ENCODE measurements around the gene NCKAP5.

NCKAP5 gene

GRCh38 chr2:133040170-133040569 is 528.1 kb downstream of the NCKAP5 start:
- no peak for TF ChIP-seq REST (IDR thresholded peaks at IDR 0.05; ENCODE audit: insufficient replicate concordance, low read depth)
- TF ChIP-seq CTCF (IDR thresholded peaks at IDR 0.05; ENCODE audit: insufficient read depth, low read length), result no peak
- TF ChIP-seq GABPA (IDR thresholded peaks at IDR 0.05; ENCODE audit: low read depth), result no peak
- TF ChIP-seq POLR2AphosphoS5 (IDR thresholded peaks at IDR 0.05; ENCODE audit: low read depth), result no peak
- no peak for TF ChIP-seq SPI1 (IDR thresholded peaks at IDR 0.05; ENCODE audit: borderline replicate concordance, low read depth)
- H3K27me3 ChIP-seq (ENCODE audit: insufficient read depth, poor library complexity, severe bottlenecking), result no peaks in the 10 kb centered on the region
- DNase-seq (ENCODE audit: low read depth in 1 of 2, low spot score in 1 of 2), result no peak
- no peak overlapping the region for H3K4me3 ChIP-seq (replicated peaks; ENCODE audit: insufficient read depth, low read length)
- no peak overlapping the region for H3K27ac ChIP-seq (replicated peaks)

GRCh38 chr2:133039531-133039930 is 528.7 kb downstream of the NCKAP5 start:
- no peak for DNase-seq (ENCODE audit: low read depth in 1 of 2, low spot score in 1 of 2)
- Histone ChIP-seq H3K4me3 (replicated peaks; ENCODE audit: insufficient read depth, low read length) (no peak overlapping the region), H3K27ac (replicated peaks) (no peak overlapping the region), H3K27me3 (ENCODE audit: insufficient read depth, poor library complexity, severe bottlenecking) (no peaks in the 10 kb centered on the region)
- TF ChIP-seq CTCF (IDR thresholded peaks at IDR 0.05; ENCODE audit: insufficient read depth, low read length), result no peak
- TF ChIP-seq REST (IDR thresholded peaks at IDR 0.05; ENCODE audit: insufficient replicate concordance, low read depth), result no peak
- TF ChIP-seq GABPA (IDR thresholded peaks at IDR 0.05; ENCODE audit: low read depth), result no peak
- TF ChIP-seq SPI1 (IDR thresholded peaks at IDR 0.05; ENCODE audit: borderline replicate concordance, low read depth), result no peak
- TF ChIP-seq POLR2AphosphoS5 (IDR thresholded peaks at IDR 0.05; ENCODE audit: low read depth), result no peak

DNA sequence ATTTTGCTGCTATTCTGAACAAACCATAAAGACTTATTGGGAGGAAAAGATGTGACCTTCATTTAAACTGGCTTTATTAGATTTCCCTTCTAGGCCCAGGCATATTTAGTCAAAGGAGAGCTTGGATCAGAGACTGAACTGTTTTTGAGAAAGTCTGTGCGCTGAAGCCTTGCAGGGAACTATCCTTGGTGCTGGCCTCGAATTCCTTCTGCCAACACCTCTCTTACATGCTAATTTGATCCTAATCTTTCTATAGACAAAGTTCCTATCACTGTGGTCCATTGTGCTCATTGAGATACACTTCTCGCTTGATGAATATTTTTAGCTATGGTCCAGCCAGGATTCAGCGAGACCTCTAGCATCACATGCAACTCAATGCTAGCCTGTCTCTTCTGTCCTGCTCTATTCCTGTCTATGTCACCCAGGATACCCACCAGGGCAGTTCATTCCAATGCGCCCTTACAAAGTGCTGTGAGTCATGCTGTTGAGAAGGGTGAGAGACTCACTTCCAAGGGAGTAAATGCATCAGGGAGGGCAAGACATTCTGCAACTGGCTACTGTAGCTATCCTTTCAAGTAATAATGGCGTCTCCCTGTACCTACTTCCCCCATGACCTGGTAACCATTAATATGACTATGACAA is 541.6 kb downstream of the NCKAP5 start:
- Histone ChIP-seq H3K27me3 (ENCODE audit: insufficient read depth, poor library complexity, severe bottlenecking) (no peaks in the 10 kb centered on the region), H3K27ac (replicated peaks) (no peak overlapping the region), H3K4me3 (replicated peaks; ENCODE audit: insufficient read depth, low read length) (no peak overlapping the region)
- no peak for DNase-seq (ENCODE audit: low read depth in 1 of 2, low spot score in 1 of 2)
- TF ChIP-seq SPI1 (IDR thresholded peaks at IDR 0.05; ENCODE audit: borderline replicate concordance, low read depth) (no peak), POLR2AphosphoS5 (IDR thresholded peaks at IDR 0.05; ENCODE audit: low read depth) (no peak), CTCF (IDR thresholded peaks at IDR 0.05; ENCODE audit: insufficient read depth, low read length) (no peak), GABPA (IDR thresholded peaks at IDR 0.05; ENCODE audit: low read depth) (no peak), REST (IDR thresholded peaks at IDR 0.05; ENCODE audit: insufficient replicate concordance, low read depth) (peak; percentile 87)

Measured in HL-60 (cell line).